ENCODE measurements around the gene EDNRB. TPM values are rescaled to one million over a fixed set of nuclear protein-coding genes. Genes with fewer than 3 reads are reported as not detected.

Gene EDNRB
- total and polyA plus RNA-seq, 2 of the 8 experiments (the other 6 are each of a cell fraction or from before 2014, with no cell fraction given) = 15.8 to 73.2 TPM

Small RNA genes within 50 kb of the gene (small RNA-seq; reads per million reads assigned to genes)
- gene RN7SL810P (ENCODE audit: insufficient read depth) = not detected

Other genes with a start within 250 kb of the EDNRB start
- 37.0 and 37.7 TPM in 2 replicates for gene SLAIN1, start 221.1 kb downstream of the EDNRB start, total RNA-seq (2021; fragmentation: NEBNext Ultra II Directional; extraction: Animal tissue kit (Norgen Biotek cat#: 25700))
- 19.3 and 35.0 TPM in 2 replicates for gene SLAIN1, start 221.1 kb downstream of the EDNRB start, polyA plus RNA-seq (2011; rRNA removed)

Data from H1 (cell line).